PC-9 (cell line): ENCODE measurements around the gene TMEM179B.

Experiments
- EZH2 ChIP-seq: fragments of 200-600 bp; sonication (generic); IDR thresholded peaks from 2 replicates; pipeline ENCODE4 v1.8.0; 2017; ENCODE audit warnings: antibody characterized with exemption, low read depth
- TF ChIP-seq, protein P1 (sequence below): fragments of 200-600 bp; sonication (generic); conservative IDR thresholded peaks from 2 replicates; pipeline ENCODE4 v1.6.1; 2017; ENCODE audit warnings: mixed run types, antibody characterized with exemption, mild to moderate bottlenecking, moderate library complexity

DNA sequence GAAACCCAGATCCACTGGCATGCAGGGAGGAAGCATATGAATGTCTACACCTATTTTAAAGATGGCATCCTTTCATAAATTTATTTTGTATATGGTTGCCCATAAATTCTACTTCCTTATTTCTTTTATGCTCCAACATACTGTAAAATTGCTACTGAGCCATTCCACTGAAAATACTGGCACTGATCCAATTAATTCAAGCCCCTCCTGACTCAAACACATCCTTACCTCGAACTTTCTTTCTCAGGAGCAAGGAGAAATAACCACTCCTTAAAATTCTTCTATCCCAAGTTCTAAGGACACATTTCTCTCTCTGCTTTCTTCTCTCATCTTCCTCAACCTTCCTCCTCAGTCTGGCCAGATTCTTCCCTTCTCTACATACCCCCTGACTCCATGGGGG, 23.5 kb downstream of the TMEM179B start:
- TF ChIP-seq, protein P1, sequence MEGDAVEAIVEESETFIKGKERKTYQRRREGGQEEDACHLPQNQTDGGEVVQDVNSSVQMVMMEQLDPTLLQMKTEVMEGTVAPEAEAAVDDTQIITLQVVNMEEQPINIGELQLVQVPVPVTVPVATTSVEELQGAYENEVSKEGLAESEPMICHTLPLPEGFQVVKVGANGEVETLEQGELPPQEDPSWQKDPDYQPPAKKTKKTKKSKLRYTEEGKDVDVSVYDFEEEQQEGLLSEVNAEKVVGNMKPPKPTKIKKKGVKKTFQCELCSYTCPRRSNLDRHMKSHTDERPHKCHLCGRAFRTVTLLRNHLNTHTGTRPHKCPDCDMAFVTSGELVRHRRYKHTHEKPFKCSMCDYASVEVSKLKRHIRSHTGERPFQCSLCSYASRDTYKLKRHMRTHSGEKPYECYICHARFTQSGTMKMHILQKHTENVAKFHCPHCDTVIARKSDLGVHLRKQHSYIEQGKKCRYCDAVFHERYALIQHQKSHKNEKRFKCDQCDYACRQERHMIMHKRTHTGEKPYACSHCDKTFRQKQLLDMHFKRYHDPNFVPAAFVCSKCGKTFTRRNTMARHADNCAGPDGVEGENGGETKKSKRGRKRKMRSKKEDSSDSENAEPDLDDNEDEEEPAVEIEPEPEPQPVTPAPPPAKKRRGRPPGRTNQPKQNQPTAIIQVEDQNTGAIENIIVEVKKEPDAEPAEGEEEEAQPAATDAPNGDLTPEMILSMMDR = no peak
- no peak for TF ChIP-seq EZH2
